Activated naive CD8-positive, alpha-beta T cell treated with anti-CD3 and anti-CD28 coated beads for 36 hours (primary cell): ENCODE data around the gene ARRDC2. TPM values are rescaled to one million over a fixed set of nuclear protein-coding genes. Genes with fewer than 3 reads are reported as not detected.
A peak's percentile ranks its signal among the peaks of the same experiment; 100 is the strongest.
"Not testable (repeated sequence)": the region's sequence is repeated elsewhere in the genome, so short reads cannot be mapped to it uniquely, and the experiment has no call there.

Experiments used
- DNase-seq: peaks from one replicate; pipeline ENCODE4 v3.0.0; 2021
- H3K27ac Mint-ChIP-seq: one replicate; pipeline ENCODE4 v1.8.0; 2022; ENCODE audit warnings: mild to moderate bottlenecking, moderate library complexity, mixed read lengths
- H3K27me3 Mint-ChIP-seq: one replicate; pipeline ENCODE4 v1.8.0; 2022; ENCODE audit warnings: mild to moderate bottlenecking, mixed read lengths
- H3K36me3 Mint-ChIP-seq: one replicate; pipeline ENCODE4 v1.8.0; 2021; ENCODE audit warnings: mild to moderate bottlenecking, mixed read lengths
- H3K4me1 Mint-ChIP-seq: one replicate; pipeline ENCODE4 v1.8.0; 2021; ENCODE audit warnings: mixed read lengths
- H3K4me3 Mint-ChIP-seq: one replicate; pipeline ENCODE4 v1.8.0; 2022; ENCODE audit warnings: mild to moderate bottlenecking, moderate library complexity, mixed read lengths
- H3K9me3 Mint-ChIP-seq: one replicate; pipeline ENCODE4 v1.8.0; 2022; ENCODE audit warnings: mixed read lengths
- total RNA-seq, 2 experiments: library from RNA; stranded (reverse); gene quantifications; one replicate each; pipeline ENCODE4 v1.2.3, GENCODE V29; 2021

Gene ARRDC2
- total RNA-seq, 2 experiments from 2014 or later: 20.1 to 20.6 TPM

GRCh38 chr19:17977488-17977887, 30.5 kb upstream of the ARRDC2 start:
- H3K27me3 Mint-ChIP-seq: peaks cover 28% of the 10 kb centered on the region
- no peak overlapping the region for H3K4me3 Mint-ChIP-seq
- no peaks in the 10 kb centered on the region for H3K4me1 Mint-ChIP-seq
- DNase-seq: no peak
- H3K9me3 Mint-ChIP-seq: no peaks in the 10 kb centered on the region
- no peak overlapping the region for H3K27ac Mint-ChIP-seq
- H3K36me3 Mint-ChIP-seq: no peaks in the 10 kb centered on the region

- no peak overlapping the region for H3K4me3 Mint-ChIP-seq
- no peak for DNase-seq
- H3K4me1 Mint-ChIP-seq: no peaks in the 10 kb centered on the region
- no peaks in the 10 kb centered on the region for H3K9me3 Mint-ChIP-seq
- peaks cover 28% of the 10 kb centered on the region for H3K27me3 Mint-ChIP-seq
- H3K36me3 Mint-ChIP-seq: no peaks in the 10 kb centered on the region
- no peak overlapping the region for H3K27ac Mint-ChIP-seq
Observed at GRCh38 chr19:17981611-17982010, 26.4 kb upstream of the ARRDC2 start.

GRCh38 chr19:17982430-17982829, 25.5 kb upstream of the ARRDC2 start:
- no peaks in the 10 kb centered on the region for H3K36me3 Mint-ChIP-seq
- peaks cover 28% of the 10 kb centered on the region for H3K27me3 Mint-ChIP-seq
- H3K4me1 Mint-ChIP-seq: no peaks in the 10 kb centered on the region
- H3K4me3 Mint-ChIP-seq: no peak overlapping the region
- no peak for DNase-seq
- H3K9me3 Mint-ChIP-seq: no peaks in the 10 kb centered on the region
- no peak overlapping the region for H3K27ac Mint-ChIP-seq

GRCh38 chr19:17985037-17985818, 22.7 kb upstream of the ARRDC2 start:
- H3K9me3 Mint-ChIP-seq: no peaks in the 10 kb centered on the region
- H3K27ac Mint-ChIP-seq: no peak overlapping the region
- DNase-seq: no peak
- H3K36me3 Mint-ChIP-seq: no peaks in the 10 kb centered on the region
- no peaks in the 10 kb centered on the region for H3K4me1 Mint-ChIP-seq
- peaks cover 17% of the 10 kb centered on the region for H3K27me3 Mint-ChIP-seq
- no peak overlapping the region for H3K4me3 Mint-ChIP-seq

- not testable (repeated sequence) for H3K9me3 Mint-ChIP-seq, H3K4me3 Mint-ChIP-seq, H3K27ac Mint-ChIP-seq, DNase-seq, H3K4me1 Mint-ChIP-seq, H3K27me3 Mint-ChIP-seq, H3K36me3 Mint-ChIP-seq
Observed at GRCh38 chr19:17986569-17986968, 21.4 kb upstream of the ARRDC2 start.

GRCh38 chr19:17988161-17988560, 19.8 kb upstream of the ARRDC2 start:
- no peak for DNase-seq
- Mint-ChIP-seq H3K4me1 (no peaks in the 10 kb centered on the region), H3K9me3 (no peaks in the 10 kb centered on the region), H3K27ac (no peak overlapping the region), H3K36me3 (no peaks in the 10 kb centered on the region), H3K27me3 (no peaks in the 10 kb centered on the region), H3K4me3 (no peak overlapping the region)

GRCh38 chr19:17989425-17990094, 18.4 kb upstream of the ARRDC2 start:
- Mint-ChIP-seq H3K4me3 (no peak overlapping the region), H3K36me3 (no peaks in the 10 kb centered on the region), H3K9me3 (no peaks in the 10 kb centered on the region), H3K27me3 (no peaks in the 10 kb centered on the region), H3K4me1 (no peaks in the 10 kb centered on the region), H3K27ac (no peak overlapping the region)
- DNase-seq: no peak

GRCh38 chr19:17993076-17993813, 14.7 kb upstream of the ARRDC2 start:
- Mint-ChIP-seq H3K9me3 (no peaks in the 10 kb centered on the region), H3K4me1 (peaks cover 4% of the 10 kb centered on the region), H3K27ac (no peak overlapping the region), H3K27me3 (no peaks in the 10 kb centered on the region), H3K36me3 (no peaks in the 10 kb centered on the region), H3K4me3 (no peak overlapping the region)
- no peak for DNase-seq

- DNase-seq: peak; percentile 84
- Mint-ChIP-seq H3K27me3 (no peaks in the 10 kb centered on the region), H3K27ac (no peak overlapping the region), H3K4me1 (peaks cover 13% of the 10 kb centered on the region), H3K36me3 (peaks cover 2% of the 10 kb centered on the region), H3K9me3 (no peaks in the 10 kb centered on the region), H3K4me3 (no peak overlapping the region)
Observed at GRCh38 chr19:17996826-17997316, 11.1 kb upstream of the ARRDC2 start.

- Mint-ChIP-seq H3K9me3 (no peaks in the 10 kb centered on the region), H3K4me3 (no peak overlapping the region), H3K36me3 (peaks cover 6% of the 10 kb centered on the region), H3K27ac (no peak overlapping the region), H3K27me3 (no peaks in the 10 kb centered on the region), H3K4me1 (peaks cover 13% of the 10 kb centered on the region)
- no peak for DNase-seq
Observed at GRCh38 chr19:17997969-17998826, 9.8 kb upstream of the ARRDC2 start.

GRCh38 chr19:17998827-17999150, 9.2 kb upstream of the ARRDC2 start:
- Mint-ChIP-seq H3K27ac (no peak overlapping the region), H3K36me3 (peaks cover 6% of the 10 kb centered on the region), H3K4me3 (no peak overlapping the region), H3K27me3 (no peaks in the 10 kb centered on the region), H3K4me1 (peaks cover 13% of the 10 kb centered on the region), H3K9me3 (no peaks in the 10 kb centered on the region)
- no peak for DNase-seq

- Mint-ChIP-seq H3K4me3 (peak overlapping the region; percentile 70), H3K27me3 (no peaks in the 10 kb centered on the region), H3K36me3 (peaks cover 6% of the 10 kb centered on the region), H3K9me3 (no peaks in the 10 kb centered on the region), H3K4me1 (peaks cover 13% of the 10 kb centered on the region), H3K27ac (peak overlapping the region; percentile 92)
- DNase-seq: no peak
Observed at GRCh38 chr19:17999684-18000479, 8.1 kb upstream of the ARRDC2 start.

GRCh38 chr19:18000480-18000914, 7.5 kb upstream of the ARRDC2 start:
- Mint-ChIP-seq H3K27me3 (no peaks in the 10 kb centered on the region), H3K4me1 (peaks cover 13% of the 10 kb centered on the region), H3K4me3 (peak overlapping the region; percentile 70), H3K9me3 (no peaks in the 10 kb centered on the region), H3K36me3 (peaks cover 6% of the 10 kb centered on the region), H3K27ac (peak overlapping the region; percentile 92)
- DNase-seq: no peak
